Spinal cord (tissue), 10 donors: ENCODE results near the gene CLASP1. TPM values are rescaled to one million over a fixed set of nuclear protein-coding genes. Genes with fewer than 3 reads are reported as not detected.

Experiments used
- DNase-seq, 6 donors: peaks; one replicate each; pipeline versions ENCODE4 v3.0.0 to v3.0.0-alpha.2; 2013 to 2015; ENCODE audit warnings: low spot score in 6 of 6, low read depth in 4 of 6
- H3K27ac ChIP-seq: one replicate; pipeline ENCODE4 v1.5.1; 2013; ENCODE audit warnings: low read depth, low read length, control low read depth
- H3K27me3 ChIP-seq: one replicate; pipeline ENCODE4 v1.6.1; 2013; ENCODE audit warnings: low read length; ENCODE audit not compliant: control insufficient read depth, insufficient read depth
- H3K36me3 ChIP-seq: one replicate; pipeline ENCODE4 v1.6.1; 2013; ENCODE audit warnings: low read length; ENCODE audit not compliant: control insufficient read depth, insufficient read depth
- H3K4me1 ChIP-seq: one replicate; pipeline ENCODE4 v1.6.1; 2013; ENCODE audit warnings: low read length; ENCODE audit not compliant: control insufficient read depth, insufficient read depth
- H3K4me3 ChIP-seq: one replicate; pipeline ENCODE4 v1.5.1; 2013; ENCODE audit warnings: low read depth, low read length, control low read depth
- H3K9me3 ChIP-seq: one replicate; pipeline ENCODE4 v1.6.1; 2013; ENCODE audit warnings: low read length; ENCODE audit not compliant: control insufficient read depth, insufficient read depth
- WGBS: methylation state at CpG from one replicate; pipeline ENCODE4 v1.1.5; 2013; ENCODE audit warnings: missing lambda C conversion rate; ENCODE audit not compliant: insufficient coverage; 5-methylcytosine and 5-hydroxymethylcytosine counted together
- polyA plus RNA-seq, 2 donors: library from polyadenylated mRNA; unstranded; fragments of 120-200 nt; gene quantifications; one replicate each; pipeline ENCODE4 v1.2.1, GENCODE V29; 2013; ENCODE audit not compliant: insufficient read length in 2 of 2
- total RNA-seq, 2 donors: library from RNA; depleted of rRNA in 1 of 2; stranded (reverse); fragments of 120-200 nt in 1 of 2; fragments of >200 nt in 1 of 2; gene quantifications; one replicate each; pipeline versions ENCODE4 v1.2.3 to v1.2.4, GENCODE V29; 2013 to 2014
- donor health status: healthy.

CLASP1 gene
- total and polyA plus RNA-seq, 4 donors, result 51.7 to 98.2 (median 62.8) TPM

- Histone ChIP-seq H3K9me3 (no peaks in the 10 kb centered on the region), H3K27ac (no peak overlapping the region), H3K4me3 (no peak overlapping the region), H3K4me1 (no peaks in the 10 kb centered on the region), H3K36me3 (peaks cover 52% of the 10 kb centered on the region), H3K27me3 (no peaks in the 10 kb centered on the region)
- DNase-seq, result no peak
Measured at GRCh38 chr2:121368836-121369235, 280.4 kb downstream of the CLASP1 start.

- Histone ChIP-seq H3K4me3 (no peak overlapping the region), H3K4me1 (peaks cover 2% of the 10 kb centered on the region), H3K27ac (no peak overlapping the region), H3K27me3 (no peaks in the 10 kb centered on the region), H3K9me3 (no peaks in the 10 kb centered on the region), H3K36me3 (peaks cover 50% of the 10 kb centered on the region)
- WGBS, result 95% methylated on average over 5 of the region's 7 CpGs
- no peak for DNase-seq
Measured at GRCh38 chr2:121368155-121368554, 281.1 kb downstream of the CLASP1 start.

- no peaks in the 10 kb centered on the region for H3K9me3 ChIP-seq
- H3K27me3 ChIP-seq, result no peaks in the 10 kb centered on the region
- no peak overlapping the region for H3K4me3 ChIP-seq
- 88% methylated on average over 8 of the region's 26 CpGs for WGBS
- DNase-seq, result no peak
- H3K4me1 ChIP-seq, result peaks cover 10% of the 10 kb centered on the region
- no peak overlapping the region for H3K27ac ChIP-seq
- H3K36me3 ChIP-seq, result peaks cover 53% of the 10 kb centered on the region
Measured at GRCh38 chr2:121367246-121367900, 281.9 kb downstream of the CLASP1 start.

- peaks cover 14% of the 10 kb centered on the region for H3K4me1 ChIP-seq
- H3K4me3 ChIP-seq, result no peak overlapping the region
- H3K36me3 ChIP-seq, result peaks cover 58% of the 10 kb centered on the region
- no peak for DNase-seq
- no peak overlapping the region for H3K27ac ChIP-seq
- no peaks in the 10 kb centered on the region for H3K27me3 ChIP-seq
- no peaks in the 10 kb centered on the region for H3K9me3 ChIP-seq
Measured at GRCh38 chr2:121366040-121366439, 283.2 kb downstream of the CLASP1 start.

- peaks cover 56% of the 10 kb centered on the region for H3K36me3 ChIP-seq
Measured at GRCh38 chr2:121365061-121365460, 284.2 kb downstream of the CLASP1 start.

GRCh38 chr2:121363632-121364420 lies 285.4 kb downstream of the CLASP1 start:
- H3K4me1 ChIP-seq, result peaks cover 14% of the 10 kb centered on the region
- no peak overlapping the region for H3K27ac ChIP-seq
- H3K4me3 ChIP-seq, result no peak overlapping the region
- no peak for DNase-seq
- peaks cover 55% of the 10 kb centered on the region for H3K36me3 ChIP-seq
- whole genome bisulfite sequencing, result 61% methylated on average over 4 of the region's 5 CpGs
- no peaks in the 10 kb centered on the region for H3K27me3 ChIP-seq
- H3K9me3 ChIP-seq, result no peaks in the 10 kb centered on the region

More at GRCh38 chr2:121365061-121365460, 284.2 kb downstream of the CLASP1 start:
- 90% methylated on average over 14 of the region's 14 CpGs for WGBS
- H3K27ac ChIP-seq, result no peak overlapping the region
- peaks cover 14% of the 10 kb centered on the region for H3K4me1 ChIP-seq
- H3K4me3 ChIP-seq, result no peak overlapping the region
- no peaks in the 10 kb centered on the region for H3K27me3 ChIP-seq
- no peaks in the 10 kb centered on the region for H3K9me3 ChIP-seq
- no peak for DNase-seq

- Histone ChIP-seq H3K4me1 (peaks cover 14% of the 10 kb centered on the region), H3K27me3 (no peaks in the 10 kb centered on the region), H3K36me3 (peaks cover 47% of the 10 kb centered on the region), H3K9me3 (no peaks in the 10 kb centered on the region), H3K27ac (no peak overlapping the region), H3K4me3 (no peak overlapping the region)
- WGBS, result 29% methylated on average over 4 of the region's 4 CpGs
- DNase-seq, result peak in 5 of 6 donors; percentile 18 to 89 (median 57)
Measured at GRCh38 chr2:121362774-121363173, 286.5 kb downstream of the CLASP1 start.

GRCh38 chr2:121362226-121362625 lies 287.0 kb downstream of the CLASP1 start:
- peaks cover 46% of the 10 kb centered on the region for H3K36me3 ChIP-seq
- H3K27ac ChIP-seq, result peak overlapping the region; percentile 25
- WGBS, result 80% methylated on average over 1 of the region's 1 CpG
- H3K4me3 ChIP-seq, result no peak overlapping the region
- no peaks in the 10 kb centered on the region for H3K27me3 ChIP-seq
- no peak for DNase-seq
- H3K9me3 ChIP-seq, result no peaks in the 10 kb centered on the region
- peaks cover 14% of the 10 kb centered on the region for H3K4me1 ChIP-seq

GRCh38 chr2:121360566-121361300 lies 288.5 kb downstream of the CLASP1 start:
- peaks cover 14% of the 10 kb centered on the region for H3K4me1 ChIP-seq
- no peak overlapping the region for H3K4me3 ChIP-seq
- peaks cover 43% of the 10 kb centered on the region for H3K36me3 ChIP-seq
- DNase-seq, result no peak
- WGBS, result no CpG with 5 or more reads among the region's 8 CpGs
- H3K27me3 ChIP-seq, result no peaks in the 10 kb centered on the region
- no peak overlapping the region for H3K27ac ChIP-seq
- H3K9me3 ChIP-seq, result no peaks in the 10 kb centered on the region
